HepG2 (cell line): ENCODE results near the gene SYT17. TPM values are rescaled to one million over a fixed set of nuclear protein-coding genes. Genes with fewer than 3 reads are reported as not detected.

ENCODE experiments used
- ATAC-seq: fragments of 200-7000 bp; cut with Tn5 transposase; 3 replicates; pipeline ENCODE4 v1.9.1; 2020; ENCODE audit warnings: mild to moderate bottlenecking, moderate library complexity
- BruUV-seq: library from RNA; stranded (reverse); fragments of 400-500 nt; replicated peaks from 2 replicates; lab custom pipeline; 2021; lab: Mats Ljungman, UMichigan
- CTCF ChIA-PET: fragments of 300-600 bp; formaldehyde crosslinking; extraction: SDS; loops from one replicate; lab custom pipeline; 2021; ENCODE audit warnings: low total read pairs, inconsistent platforms, low intra/inter-chr PET ratio; lab: Yijun Ruan, JAX
- POLR2A ChIA-PET: fragments of 350-600 bp; sonication (Branson Sonifier 250); formaldehyde crosslinking; loops from one replicate; lab custom pipeline; 2020; ENCODE audit warnings: antibody characterized with exemption, inconsistent platforms; lab: Yijun Ruan, JAX
- DNase-seq: peaks from one replicate; pipeline ENCODE4 v3.0.0-alpha.2; 2015; ENCODE audit warnings: low spot score
- FAIRE-seq: peaks from 3 replicates; lab custom pipeline; 2011; peaks lifted over from hg19 to GRCh38; lab: Jason Lieb, UNC
- H2AFZ ChIP-seq: one replicate; pipeline ENCODE4 v1.6.1; 2011; ENCODE audit warnings: low read length, inconsistent platforms
- H3K27ac ChIP-seq: fragments of 300-600 bp; 3 replicates; pipeline ENCODE4 v1.8.0; 2011; ENCODE audit warnings: mixed run types, mild to moderate bottlenecking, mixed read lengths, low read length, inconsistent platforms; ENCODE audit not compliant: insufficient read depth; ENCODE audit errors: extremely low read length
- H3K27me3 ChIP-seq, 2 experiments: fragments of 200-600 bp in 1 of 2; 2 replicates in 1 of 2; 3 replicates in 1 of 2; pipeline versions ENCODE4 v1.6.0 to v1.8.0; 2011; ENCODE audit warnings: low read length in 2 of 2, mild to moderate bottlenecking in 2 of 2, moderate library complexity in 2 of 2, inconsistent platforms in 1 of 2; ENCODE audit not compliant: insufficient read depth in 2 of 2, control insufficient read depth in 1 of 2
- H3K36me3 ChIP-seq, 2 experiments: fragments of 200-600 bp in 1 of 2; replicated peaks in 1 of 2; 2 replicates in 1 of 2; 3 replicates in 1 of 2; pipeline versions ENCODE4 v1.5.1 to v1.8.0; 2011; ENCODE audit warnings: low read length in 2 of 2, inconsistent platforms in 1 of 2; ENCODE audit not compliant: insufficient read depth in 2 of 2, control insufficient read depth in 1 of 2
- H3K4me1 ChIP-seq: 2 replicates; pipeline ENCODE4 v1.5.1; 2012; ENCODE audit warnings: low read length, inconsistent platforms; ENCODE audit not compliant: insufficient read depth
- H3K4me2 ChIP-seq: 2 replicates; pipeline ENCODE4 v1.6.0; 2011; ENCODE audit warnings: low read depth, low read length, inconsistent platforms
- H3K4me3 ChIP-seq, 3 experiments: fragments of 200-600 bp in 1 of 3; sonication (generic), shearing (Covaris generic) in 1 of 3; replicated peaks in 1 of 3; 2 replicates each; pipeline ENCODE4 v1.5.1; 2011 to 2016; ENCODE audit warnings: low read length in 3 of 3, inconsistent platforms in 2 of 3, low read depth in 2 of 3, mild to moderate bottlenecking in 2 of 3, control low read depth in 1 of 3, mixed read lengths in 1 of 3; ENCODE audit not compliant: insufficient read depth in 1 of 3
- H3K79me2 ChIP-seq: one replicate; pipeline ENCODE4 v1.6.1; 2011; ENCODE audit warnings: low read length, inconsistent platforms; ENCODE audit not compliant: insufficient read depth
- H3K9ac ChIP-seq: 2 replicates; pipeline ENCODE4 v1.6.0; 2011; ENCODE audit warnings: mild to moderate bottlenecking, low read depth, low read length, inconsistent platforms; ENCODE audit not compliant: insufficient read depth
- H3K9me3 ChIP-seq: 2 replicates; pipeline ENCODE4 v1.5.1; 2012; ENCODE audit warnings: mild to moderate bottlenecking, low read length
- H4K20me1 ChIP-seq: 2 replicates; pipeline ENCODE4 v1.6.0; 2011; ENCODE audit warnings: inconsistent platforms, mild to moderate bottlenecking, low read length, moderate library complexity; ENCODE audit not compliant: insufficient read depth
- ETV6 ChIP-seq: sonication (generic); formaldehyde crosslinking; conservative IDR thresholded peaks from 2 replicates; pipeline ENCODE4 v1.4.0; 2020; ENCODE audit warnings: missing genetic modification reagents
- SIX4 ChIP-seq: sonication (generic); formaldehyde crosslinking; IDR thresholded peaks from 2 replicates; pipeline ENCODE4 v1.4.0; 2020; ENCODE audit warnings: missing genetic modification reagents
- ZBTB20 ChIP-seq: sonication (generic); formaldehyde crosslinking; IDR thresholded peaks from 2 replicates; pipeline ENCODE4 v1.8.1; 2023; ENCODE audit warnings: missing genetic modification reagents, low read depth, mild to moderate bottlenecking, borderline replicate concordance
- ZNF468 ChIP-seq: sonication (generic); formaldehyde crosslinking; IDR thresholded peaks from 2 replicates; pipeline ENCODE4 v1.8.0; 2022; ENCODE audit warnings: mild to moderate bottlenecking, moderate library complexity, missing genetic modification reagents
- WGBS: methylation state at CpG from one replicate; pipeline ENCODE4 v1.1.6; 2017; ENCODE audit warnings: low lambda C conversion rate; 5-methylcytosine and 5-hydroxymethylcytosine counted together
- in situ Hi-C: cut with HindIII; loops from 2 replicates; pipeline ENCODE4 v1.10.0; 2017; ENCODE audit warnings: low pct_unique_long_range_greater_than_20kb; ENCODE audit not compliant: extremely low pct_ligation_motif_present
- intact Hi-C: fragments of 100-400 bp; cut with micrococcal nuclease; formaldehyde crosslinking; loops from one replicate; pipeline ENCODE4 v1.10.0; 2022; ENCODE audit not compliant: unreplicated experiment
- polyA plus RNA-seq, 8 experiments: library from polyadenylated mRNA; depleted of rRNA in 3 of 8; stranded (reverse) in 7 of 8; unstranded in 1 of 8; fragments of >200 nt; fragmentation: Illumina TruSeq in 4 of 8; extraction: Trizol in 4 of 8; gene quantifications; 2 replicates each; pipeline versions ENCODE4 v1.2.1 to v1.2.3, GENCODE V29; 2011 to 2016; ENCODE audit warnings: low read depth in 4 of 8, missing spikeins in 1 of 8, mixed read lengths in 1 of 8; ENCODE audit not compliant: insufficient read depth in 1 of 8
- total RNA-seq, 5 experiments: library from RNA; depleted of rRNA; stranded (reverse); fragments of >200 nt; fragmentation: Illumina TruSeq; extraction: Trizol; gene quantifications; 2 replicates each; pipeline ENCODE4 v1.2.3, GENCODE V29; 2016; ENCODE audit warnings: low read depth in 1 of 5
- TF ChIP-seq, protein P1 (sequence below): sonication (generic); formaldehyde crosslinking; IDR thresholded peaks from 2 replicates; pipeline ENCODE4 v1.4.0; 2020; ENCODE audit warnings: missing genetic modification reagents
- TF ChIP-seq, protein P2 (sequence below): sonication (generic); formaldehyde crosslinking; IDR thresholded peaks from 2 replicates; pipeline ENCODE4 v1.9.0; 2022; ENCODE audit warnings: low read depth, missing genetic modification reagents
- TF ChIP-seq, protein P3 (sequence below): sonication (generic); formaldehyde crosslinking; IDR thresholded peaks from 2 replicates; pipeline ENCODE4 v1.4.0; 2020; ENCODE audit warnings: missing genetic modification reagents, borderline replicate concordance

SYT17 gene
- total and polyA plus RNA-seq, 2 of the 13 experiments (the other 11 are each of a cell fraction or from before 2014, with no cell fraction given): 0.44 TPM; not detected in 1

DNA sequence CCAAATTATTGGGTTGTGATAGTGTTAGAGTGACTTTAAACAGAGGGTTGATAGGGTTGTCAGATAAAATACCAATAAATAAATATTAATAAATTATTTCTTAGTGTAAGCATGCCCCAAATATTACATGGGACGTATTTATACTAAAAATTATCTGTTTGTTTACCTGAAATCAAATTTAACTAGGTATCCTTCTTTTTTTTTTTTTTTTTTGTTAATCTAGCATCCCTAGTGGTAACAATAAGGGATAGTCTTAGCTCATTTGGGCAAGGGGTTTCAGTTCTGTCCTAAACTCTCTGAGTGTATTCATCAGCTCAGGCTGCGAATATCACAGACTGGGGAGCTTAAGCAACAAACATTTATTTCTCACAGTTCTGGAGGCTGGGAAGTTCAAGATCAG lies 118.8 kb downstream of the SYT17 start (continued):
- TF ChIP-seq, protein P1, sequence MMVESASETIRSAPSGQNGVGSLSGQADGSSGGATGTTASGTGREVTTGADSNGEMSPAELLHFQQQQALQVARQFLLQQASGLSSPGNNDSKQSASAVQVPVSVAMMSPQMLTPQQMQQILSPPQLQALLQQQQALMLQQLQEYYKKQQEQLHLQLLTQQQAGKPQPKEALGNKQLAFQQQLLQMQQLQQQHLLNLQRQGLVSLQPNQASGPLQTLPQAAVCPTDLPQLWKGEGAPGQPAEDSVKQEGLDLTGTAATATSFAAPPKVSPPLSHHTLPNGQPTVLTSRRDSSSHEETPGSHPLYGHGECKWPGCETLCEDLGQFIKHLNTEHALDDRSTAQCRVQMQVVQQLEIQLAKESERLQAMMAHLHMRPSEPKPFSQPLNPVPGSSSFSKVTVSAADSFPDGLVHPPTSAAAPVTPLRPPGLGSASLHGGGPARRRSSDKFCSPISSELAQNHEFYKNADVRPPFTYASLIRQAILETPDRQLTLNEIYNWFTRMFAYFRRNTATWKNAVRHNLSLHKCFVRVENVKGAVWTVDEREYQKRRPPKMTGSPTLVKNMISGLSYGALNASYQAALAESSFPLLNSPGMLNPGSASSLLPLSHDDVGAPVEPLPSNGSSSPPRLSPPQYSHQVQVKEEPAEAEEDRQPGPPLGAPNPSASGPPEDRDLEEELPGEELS (CRISPR knock-in tag): no peak
- TF ChIP-seq SIX4 (CRISPR knock-in tag): no peak
- TF ChIP-seq, protein P2, sequence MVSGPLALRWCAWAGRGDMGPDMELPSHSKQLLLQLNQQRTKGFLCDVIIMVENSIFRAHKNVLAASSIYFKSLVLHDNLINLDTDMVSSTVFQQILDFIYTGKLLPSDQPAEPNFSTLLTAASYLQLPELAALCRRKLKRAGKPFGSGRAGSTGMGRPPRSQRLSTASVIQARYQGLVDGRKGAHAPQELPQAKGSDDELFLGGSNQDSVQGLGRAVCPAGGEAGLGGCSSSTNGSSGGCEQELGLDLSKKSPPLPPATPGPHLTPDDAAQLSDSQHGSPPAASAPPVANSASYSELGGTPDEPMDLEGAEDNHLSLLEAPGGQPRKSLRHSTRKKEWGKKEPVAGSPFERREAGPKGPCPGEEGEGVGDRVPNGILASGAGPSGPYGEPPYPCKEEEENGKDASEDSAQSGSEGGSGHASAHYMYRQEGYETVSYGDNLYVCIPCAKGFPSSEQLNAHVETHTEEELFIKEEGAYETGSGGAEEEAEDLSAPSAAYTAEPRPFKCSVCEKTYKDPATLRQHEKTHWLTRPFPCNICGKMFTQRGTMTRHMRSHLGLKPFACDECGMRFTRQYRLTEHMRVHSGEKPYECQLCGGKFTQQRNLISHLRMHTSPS (CRISPR knock-in tag): no peak

DNA sequence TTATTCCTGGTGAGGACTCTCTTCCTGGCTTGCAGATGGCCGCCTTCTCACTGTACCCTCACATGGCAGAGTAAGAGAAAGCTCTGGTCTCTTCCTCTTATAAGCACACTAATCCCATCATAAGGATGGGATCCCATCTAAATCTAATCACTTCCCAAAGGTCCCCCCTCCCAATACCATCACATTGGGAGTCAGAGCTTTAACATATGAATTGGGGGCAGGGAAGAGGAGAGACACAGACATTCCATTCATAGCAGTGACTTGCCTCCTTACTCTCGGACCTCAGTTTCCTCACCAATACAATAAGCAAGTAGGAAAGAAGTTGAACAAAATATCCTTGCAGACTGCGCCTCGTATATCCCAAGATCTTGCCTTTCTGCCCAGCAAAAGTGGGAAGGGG lies 119.2 kb downstream of the SYT17 start:
- Histone ChIP-seq H3K4me1 (peaks cover 2% of the 10 kb centered on the region; the same call in 1 of the 2 replicates), H3K4me2 (no peak overlapping the region), H4K20me1 (no peaks in the 10 kb centered on the region), H3K27ac (no peak overlapping the region), H3K27me3 (peaks cover 0 to 4% of the 10 kb centered on the region in 2 experiments; a peak in 1 of 5 replicates), H3K79me2 (no peaks in the 10 kb centered on the region), H3K9ac (no peak overlapping the region), H2AFZ (no peak overlapping the region), H3K4me3 (no peak overlapping the region), H3K9me3 (no peaks in the 10 kb centered on the region), H3K36me3 (no peaks in the 10 kb centered on the region)
- no peak for ATAC-seq
- 4% methylated on average over 4 of the region's 4 CpGs for WGBS
- POLR2A ChIA-PET: no interaction called here
- no peak for DNase-seq
- intact Hi-C loops (no loop called here), in situ Hi-C loops (no loop called here)
- no peak for FAIRE-seq
- BruUV-seq: no TSS peak
- CTCF ChIA-PET: no interaction called here
- TF ChIP-seq ZNF468 (CRISPR knock-in tag) (no peak), ZBTB20 (no peak), ETV6 (CRISPR knock-in tag) (no peak)
- TF ChIP-seq, protein P3, sequence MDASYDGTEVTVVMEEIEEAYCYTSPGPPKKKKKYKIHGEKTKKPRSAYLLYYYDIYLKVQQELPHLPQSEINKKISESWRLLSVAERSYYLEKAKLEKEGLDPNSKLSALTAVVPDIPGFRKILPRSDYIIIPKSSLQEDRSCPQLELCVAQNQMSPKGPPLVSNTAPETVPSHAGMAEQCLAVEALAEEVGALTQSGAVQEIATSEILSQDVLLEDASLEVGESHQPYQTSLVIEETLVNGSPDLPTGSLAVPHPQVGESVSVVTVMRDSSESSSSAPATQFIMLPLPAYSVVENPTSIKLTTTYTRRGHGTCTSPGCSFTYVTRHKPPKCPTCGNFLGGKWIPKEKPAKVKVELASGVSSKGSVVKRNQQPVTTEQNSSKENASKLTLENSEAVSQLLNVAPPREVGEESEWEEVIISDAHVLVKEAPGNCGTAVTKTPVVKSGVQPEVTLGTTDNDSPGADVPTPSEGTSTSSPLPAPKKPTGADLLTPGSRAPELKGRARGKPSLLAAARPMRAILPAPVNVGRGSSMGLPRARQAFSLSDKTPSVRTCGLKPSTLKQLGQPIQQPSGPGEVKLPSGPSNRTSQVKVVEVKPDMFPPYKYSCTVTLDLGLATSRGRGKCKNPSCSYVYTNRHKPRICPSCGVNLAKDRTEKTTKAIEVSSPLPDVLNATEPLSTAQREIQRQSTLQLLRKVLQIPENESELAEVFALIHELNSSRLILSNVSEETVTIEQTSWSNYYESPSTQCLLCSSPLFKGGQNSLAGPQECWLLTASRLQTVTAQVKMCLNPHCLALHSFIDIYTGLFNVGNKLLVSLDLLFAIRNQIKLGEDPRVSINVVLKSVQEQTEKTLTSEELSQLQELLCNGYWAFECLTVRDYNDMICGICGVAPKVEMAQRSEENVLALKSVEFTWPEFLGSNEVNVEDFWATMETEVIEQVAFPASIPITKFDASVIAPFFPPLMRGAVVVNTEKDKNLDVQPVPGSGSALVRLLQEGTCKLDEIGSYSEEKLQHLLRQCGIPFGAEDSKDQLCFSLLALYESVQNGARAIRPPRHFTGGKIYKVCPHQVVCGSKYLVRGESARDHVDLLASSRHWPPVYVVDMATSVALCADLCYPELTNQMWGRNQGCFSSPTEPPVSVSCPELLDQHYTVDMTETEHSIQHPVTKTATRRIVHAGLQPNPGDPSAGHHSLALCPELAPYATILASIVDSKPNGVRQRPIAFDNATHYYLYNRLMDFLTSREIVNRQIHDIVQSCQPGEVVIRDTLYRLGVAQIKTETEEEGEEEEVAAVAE: no peak
